Measurements from ENCODE around the gene CPNE1. TPM values are rescaled to one million over a fixed set of nuclear protein-coding genes. Genes with fewer than 3 reads are reported as not detected.
"Not testable (repeated sequence)": the region's sequence is repeated elsewhere in the genome, so short reads cannot be mapped to it uniquely, and the experiment has no call there.

Gene CPNE1
- total RNA-seq (100 to 1,000 TPM; 284 to 408 (median 324) TPM), total RNA-seq (45.8 to 160 (median 89.1) reads per million in 29 experiments)
- 255 TPM for total RNA-seq (2013)

GRCh38 chr20:35664466-35665206 is at the start of gene CPNE1, which contains the start of gene RBM12:
TSS of gene CPNE1 (minus strand) at chr20:35664900. CDS start at chr20:35632923, 31,977 bp downstream.
TSS of gene RBM12 (minus strand) at chr20:35664900. CDS start at chr20:35655322, 9,578 bp downstream.
- POLR2A ChIA-PET, result interaction anchor here (0.5 to 2.0 kb wide), 8 partner anchors 10 to 253 kb away, joined by 3 to 13 read pairs (median 6); partner anchors contain the start of genes RBM39 (in 2 of the 2) and SPAG4 (in 2 of the 2)
- ATAC-seq (replicated peaks in 1 of 4) (peak; percentile 81 to 85 (median 83)), DNase-seq (peak; percentile 87 to 96 (median 92))
- no peaks in the 10 kb centered on the region for H3K9me3 ChIP-seq
- no peaks in the 10 kb centered on the region for H3K27me3 ChIP-seq (replicated peaks in 1 of 2; ENCODE audit: control insufficient read depth in 2 of 2, extremely low read depth in 1 of 2, insufficient read depth in 2 of 2, low read length in 1 of 2)
- H3K4me1 ChIP-seq (ENCODE audit: control insufficient read depth in 1 of 2, extremely low read depth in 1 of 2, insufficient read depth in 2 of 2, low read length in 2 of 2), result peaks cover 30 to 39% of the 10 kb centered on the region in 2 experiments
- H3K9me3 Mint-ChIP-seq, result no peaks in the 10 kb centered on the region
- CTCF ChIA-PET, result interaction anchor here in 1 of 2 donors (0.5 to 2.9 kb wide), 3 partner anchors 18 to 49 kb away, joined by 3 to 13 read pairs (median 8); partner anchors contain the start of gene SPAG4
- peak within 1 kb of the TSS; percentile 92 to 95 (median 93) for H3K4me3 Mint-ChIP-seq
- peak within 1 kb of the TSS; percentile 100 for H3K27ac ChIP-seq (ENCODE audit: low read length)
- peak within 1 kb of the TSS; percentile 88 to 99 for H3K4me3 ChIP-seq (ENCODE audit: control insufficient read depth in 1 of 2, extremely low read depth in 1 of 2, low read length in 1 of 2)
- H3K4me1 Mint-ChIP-seq, result peaks cover 48 to 50% (median 50%) of the 10 kb centered on the region in 3 donors
- peak within 1 kb of the TSS; percentile 99 for H3K27ac Mint-ChIP-seq
- H3K36me3 Mint-ChIP-seq, result peaks cover 12% of the 10 kb centered on the region
- no peaks in the 10 kb centered on the region for H3K27me3 Mint-ChIP-seq
- 0% methylated on average over 61 of the region's 61 CpGs for WGBS (ENCODE audit: insufficient coverage)
- H3K36me3 ChIP-seq (ENCODE audit: control insufficient read depth in 2 of 2, extremely low read depth in 1 of 2, insufficient read depth in 1 of 2, low read length in 1 of 2), result peaks cover 0 to 14% of the 10 kb centered on the region in 2 donors

DNA sequence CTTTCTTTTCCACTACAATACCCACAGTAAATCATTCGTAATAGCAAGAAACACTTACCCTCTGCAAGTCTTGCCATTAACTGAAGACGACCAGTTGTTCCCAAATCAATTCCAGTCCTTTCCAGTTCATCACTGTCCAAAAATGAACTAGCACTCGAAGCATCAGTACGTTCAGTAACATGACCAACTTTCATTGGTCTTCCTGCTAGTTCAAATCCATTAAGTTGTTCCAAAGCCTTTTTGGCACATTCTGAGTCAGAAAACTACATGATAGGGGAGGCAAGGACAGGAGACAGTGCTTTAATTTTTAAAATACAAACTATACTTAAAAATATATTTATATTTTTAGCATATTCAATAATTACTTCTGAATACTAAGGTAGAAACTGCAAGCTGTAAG is 49.4 kb upstream of the CPNE1 start:
- H3K36me3 ChIP-seq (ENCODE audit: control insufficient read depth in 2 of 2, extremely low read depth in 1 of 2, insufficient read depth in 1 of 2, low read length in 1 of 2), result peaks cover 23 to 92% of the 10 kb centered on the region in 2 donors
- DNase-seq, result no peak
- H3K27ac Mint-ChIP-seq, result no peak overlapping the region
- ATAC-seq (replicated peaks in 1 of 4), result no peak
- H3K4me3 ChIP-seq (ENCODE audit: control insufficient read depth in 1 of 2, extremely low read depth in 1 of 2, low read length in 1 of 2), result no peak overlapping the region
- H3K4me1 Mint-ChIP-seq, result peaks cover 53 to 69% (median 65%) of the 10 kb centered on the region in 3 donors
- 94% methylated on average over 2 of the region's 4 CpGs for WGBS (ENCODE audit: insufficient coverage)
- POLR2A ChIA-PET, result interaction anchor here (0.7 to 1.7 kb wide), 10 partner anchors 9 to 26 kb away, joined by 3 to 25 read pairs (median 6); no protein-coding TSS in a partner anchor
- CTCF ChIA-PET, result interaction anchor here (0.7 to 1.7 kb wide), 3 partner anchors 13 to 240 kb away, joined by 3 to 8 read pairs (median 4); no protein-coding TSS in a partner anchor
- no peak overlapping the region for H3K27ac ChIP-seq (ENCODE audit: low read length)
- H3K4me3 Mint-ChIP-seq, result no peak overlapping the region
- no peaks in the 10 kb centered on the region for H3K9me3 Mint-ChIP-seq
- peaks cover 2 to 33% of the 10 kb centered on the region in 2 experiments for H3K4me1 ChIP-seq (ENCODE audit: control insufficient read depth in 1 of 2, extremely low read depth in 1 of 2, insufficient read depth in 2 of 2, low read length in 2 of 2)
- no peaks in the 10 kb centered on the region for H3K27me3 ChIP-seq (replicated peaks in 1 of 2; ENCODE audit: control insufficient read depth in 2 of 2, extremely low read depth in 1 of 2, insufficient read depth in 2 of 2, low read length in 1 of 2)
- H3K9me3 ChIP-seq, result no peaks in the 10 kb centered on the region
- no peaks in the 10 kb centered on the region for H3K27me3 Mint-ChIP-seq
- H3K36me3 Mint-ChIP-seq, result peaks cover 53% of the 10 kb centered on the region

DNA sequence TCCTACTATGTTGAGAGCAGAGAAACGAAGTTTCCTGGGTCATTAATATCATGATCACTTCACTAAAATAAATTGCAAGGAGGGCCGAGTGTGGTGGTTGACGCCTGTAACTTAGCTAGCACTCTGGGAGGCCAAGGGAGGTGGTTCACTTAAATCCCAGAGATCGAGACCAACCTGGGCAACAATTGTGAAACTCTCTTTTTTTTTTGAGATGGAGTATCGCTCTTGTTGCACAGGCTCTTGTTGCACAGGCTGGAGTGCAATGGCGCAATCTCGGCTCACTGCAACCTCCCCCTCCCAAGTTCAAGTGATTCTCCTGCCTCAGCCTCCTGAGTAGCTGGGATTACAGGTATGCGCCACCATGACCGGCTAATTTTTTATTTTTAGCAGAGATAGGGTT is 48.4 kb upstream of the CPNE1 start:
- Histone ChIP-seq H3K4me1 (ENCODE audit: control insufficient read depth in 1 of 2, extremely low read depth in 1 of 2, insufficient read depth in 2 of 2, low read length in 2 of 2) (peaks cover 2 to 31% of the 10 kb centered on the region in 2 experiments), H3K36me3 (ENCODE audit: control insufficient read depth in 2 of 2, extremely low read depth in 1 of 2, insufficient read depth in 1 of 2, low read length in 1 of 2) (peaks cover 19 to 91% of the 10 kb centered on the region in 2 donors)
- DNase-seq; H3K9me3 ChIP-seq; H3K4me3 ChIP-seq (ENCODE audit: control insufficient read depth in 1 of 2, extremely low read depth in 1 of 2, low read length in 1 of 2); ATAC-seq (replicated peaks in 1 of 4); H3K27ac ChIP-seq (ENCODE audit: low read length); H3K27me3 Mint-ChIP-seq; H3K27me3 ChIP-seq (replicated peaks in 1 of 2; ENCODE audit: control insufficient read depth in 2 of 2, extremely low read depth in 1 of 2, insufficient read depth in 2 of 2, low read length in 1 of 2); H3K9me3 Mint-ChIP-seq; CTCF ChIA-PET: not testable (repeated sequence)
- H3K36me3 Mint-ChIP-seq, result peaks cover 54% of the 10 kb centered on the region
- peak overlapping the region; percentile 7 to 27 for H3K27ac Mint-ChIP-seq
- peaks cover 57 to 69% (median 68%) of the 10 kb centered on the region in 3 donors for H3K4me1 Mint-ChIP-seq
- peak overlapping the region in 2 of 3 donors; percentile 19 to 31 for H3K4me3 Mint-ChIP-seq
- POLR2A ChIA-PET, result interaction anchor here (0.5 to 1.2 kb wide), 6 partner anchors 16 to 65 kb away, joined by 3 to 9 read pairs (median 4); no protein-coding TSS in a partner anchor
- WGBS (ENCODE audit: insufficient coverage), result 91% methylated on average over 3 of the region's 9 CpGs

DNA sequence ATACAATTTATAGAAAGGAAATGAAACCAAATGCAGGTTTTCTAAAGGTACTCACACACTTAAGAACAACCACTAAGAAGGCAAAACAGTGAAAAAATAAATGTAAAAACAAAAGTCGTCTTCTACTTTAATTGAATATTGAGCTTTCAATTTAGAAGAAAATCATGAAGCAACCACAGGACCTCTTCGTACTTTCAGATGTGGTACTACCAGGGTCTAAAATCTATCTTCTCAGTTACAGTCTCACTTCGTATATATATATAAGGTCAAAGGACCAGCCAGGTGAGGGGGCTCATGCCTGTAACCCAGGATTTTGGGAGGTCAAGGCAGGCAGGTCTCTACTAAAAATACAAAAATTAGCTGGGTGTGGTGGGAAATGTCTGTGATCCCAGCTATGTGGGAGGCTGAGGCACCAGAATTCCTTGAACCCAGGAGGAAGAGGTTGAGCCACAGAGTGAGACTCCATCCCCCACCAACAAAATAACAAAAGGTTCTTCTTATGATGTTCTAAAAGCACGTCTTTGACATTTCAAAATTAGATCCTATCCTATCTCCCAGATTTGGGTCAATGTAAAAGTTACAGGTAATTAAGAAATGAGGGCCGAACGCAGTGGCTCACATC is 47.0 kb upstream of the CPNE1 start:
- Histone ChIP-seq H3K27ac (ENCODE audit: low read length) (peak overlapping the region; percentile 35), H3K36me3 (ENCODE audit: control insufficient read depth in 2 of 2, extremely low read depth in 1 of 2, insufficient read depth in 1 of 2, low read length in 1 of 2) (peaks cover 14 to 90% of the 10 kb centered on the region in 2 donors), H3K4me1 (ENCODE audit: control insufficient read depth in 1 of 2, extremely low read depth in 1 of 2, insufficient read depth in 2 of 2, low read length in 2 of 2) (peaks cover 2 to 26% of the 10 kb centered on the region in 2 experiments), H3K27me3 (replicated peaks in 1 of 2; ENCODE audit: control insufficient read depth in 2 of 2, extremely low read depth in 1 of 2, insufficient read depth in 2 of 2, low read length in 1 of 2) (no peaks in the 10 kb centered on the region), H3K4me3 (ENCODE audit: control insufficient read depth in 1 of 2, extremely low read depth in 1 of 2, low read length in 1 of 2) (no peak overlapping the region), H3K9me3 (no peaks in the 10 kb centered on the region)
- POLR2A ChIA-PET, result interaction anchor here (0.6 to 3.1 kb wide), 9 partner anchors 11 to 107 kb away, joined by 3 to 29 read pairs (median 5); partner anchors contain the start of gene RBM39 (in 1 of the 2)
- Mint-ChIP-seq H3K4me1 (peaks cover 49 to 64% (median 61%) of the 10 kb centered on the region in 3 donors), H3K27ac (peak overlapping the region; percentile 78 to 79), H3K9me3 (no peaks in the 10 kb centered on the region), H3K4me3 (peak overlapping the region; percentile 39 to 47 (median 43)), H3K27me3 (no peaks in the 10 kb centered on the region), H3K36me3 (peaks cover 53% of the 10 kb centered on the region)
- no CpG with 5 or more reads among the region's 6 CpGs for WGBS (ENCODE audit: insufficient coverage)
- ATAC-seq (replicated peaks in 1 of 4) (no peak), DNase-seq (no peak)
- CTCF ChIA-PET, result interaction anchor here in 1 of 2 donors (0.6 to 1.3 kb wide), 4 partner anchors 8 to 264 kb away, joined by 3 to 4 read pairs (median 3); no protein-coding TSS in a partner anchor

GRCh38 chr20:35710884-35711587 is 46.3 kb upstream of the CPNE1 start:
- Histone ChIP-seq H3K36me3 (ENCODE audit: control insufficient read depth in 2 of 2, extremely low read depth in 1 of 2, insufficient read depth in 1 of 2, low read length in 1 of 2) (peaks cover 14 to 89% of the 10 kb centered on the region in 2 donors), H3K4me1 (ENCODE audit: control insufficient read depth in 1 of 2, extremely low read depth in 1 of 2, insufficient read depth in 2 of 2, low read length in 2 of 2) (peaks cover 2 to 22% of the 10 kb centered on the region in 2 experiments), H3K4me3 (ENCODE audit: control insufficient read depth in 1 of 2, extremely low read depth in 1 of 2, low read length in 1 of 2) (no peak overlapping the region), H3K9me3 (no peaks in the 10 kb centered on the region), H3K27me3 (replicated peaks in 1 of 2; ENCODE audit: control insufficient read depth in 2 of 2, extremely low read depth in 1 of 2, insufficient read depth in 2 of 2, low read length in 1 of 2) (no peaks in the 10 kb centered on the region), H3K27ac (ENCODE audit: low read length) (peak overlapping the region; percentile 35)
- Mint-ChIP-seq H3K27ac (peak overlapping the region; percentile 78 to 79), H3K4me3 (peak overlapping the region in 2 of 3 donors; percentile 43 to 47), H3K4me1 (peaks cover 49 to 61% (median 59%) of the 10 kb centered on the region in 3 donors), H3K36me3 (peaks cover 53% of the 10 kb centered on the region), H3K27me3 (no peaks in the 10 kb centered on the region), H3K9me3 (no peaks in the 10 kb centered on the region)
- no peak for DNase-seq
- CTCF ChIA-PET, result interaction anchor here in 1 of 2 donors (0.6 to 1.3 kb wide), 4 partner anchors 8 to 263 kb away, joined by 3 to 4 read pairs (median 3); no protein-coding TSS in a partner anchor
- POLR2A ChIA-PET, result interaction anchor here (0.5 to 3.1 kb wide), 12 partner anchors 8 to 65 kb away, joined by 3 to 29 read pairs (median 4); partner anchors contain the start of gene RBM39 (in 1 of the 2)
- WGBS (ENCODE audit: insufficient coverage), result no CpG with 5 or more reads among the region's 6 CpGs
- ATAC-seq (replicated peaks in 1 of 4), result no peak

All from T-cell (primary cell).